RWPE1 (cell line): ENCODE data around the gene SLC2A9.

Experiments
- CTCF ChIA-PET: fragments of 350-600 bp; sonication (Branson Sonifier 250); formaldehyde crosslinking; extraction: SDS; loops from one replicate; lab custom pipeline; 2021; lab: Yijun Ruan, JAX
- POLR2A ChIA-PET: fragments of 400-600 bp; formaldehyde crosslinking; extraction: SDS; loops from one replicate; lab custom pipeline; 2020; ENCODE audit warnings: antibody characterized with exemption; ENCODE audit not compliant: low non-redundant PET; lab: Yijun Ruan, JAX
- DNase-seq: peaks from one replicate; pipeline ENCODE4 v3.0.0; 2012; ENCODE audit warnings: low spot score
- H3K27ac ChIP-seq: fragments of 450-650 bp; 2 replicates; pipeline ENCODE4 v1.5.1; 2017
- CTCF ChIP-seq: fragments of 450-650 bp; conservative IDR thresholded peaks from 2 replicates; pipeline ENCODE4 v1.5.1; 2017; ENCODE audit warnings: low read depth, mild to moderate bottlenecking

Gene SLC2A9

GRCh38 chr4:10030972-10031667, 9.8 kb upstream of the SLC2A9 start:
- POLR2A ChIA-PET = no interaction called here
- CTCF ChIA-PET = no interaction called here
- DNase-seq = no peak
- TF ChIP-seq CTCF = no peak
- no peak overlapping the region for H3K27ac ChIP-seq

- no peak for DNase-seq
- TF ChIP-seq CTCF = no peak
- ChIA-PET POLR2A (no interaction called here), CTCF (no interaction called here)
- no peak overlapping the region for H3K27ac ChIP-seq
These were observed 8.1 kb upstream of the SLC2A9 start for GRCh38 chr4:10029403-10029802.

- DNase-seq = no peak
- CTCF ChIA-PET = interaction anchor here (0.7 kb wide), 1 partner anchor 327 kb away, joined by 3 read pairs; no protein-coding TSS in a partner anchor
- TF ChIP-seq CTCF = no peak
- POLR2A ChIA-PET = no interaction called here
- peak overlapping the region; percentile 10; the same call in 1 of the 2 replicates for H3K27ac ChIP-seq
These were observed 7.6 kb upstream of the SLC2A9 start for GRCh38 chr4:10028910-10029309.

GRCh38 chr4:10026485-10026884, 5.2 kb upstream of the SLC2A9 start:
- no peak for TF ChIP-seq CTCF
- DNase-seq = no peak
- CTCF ChIA-PET = interaction anchor here (0.6 kb wide), 1 partner anchor 528 kb away, joined by 3 read pairs; no protein-coding TSS in a partner anchor
- POLR2A ChIA-PET = no interaction called here
- no peak overlapping the region for H3K27ac ChIP-seq

- TF ChIP-seq CTCF = no peak
- ChIA-PET POLR2A (no interaction called here), CTCF (no interaction called here)
- DNase-seq = no peak
- no peak overlapping the region for H3K27ac ChIP-seq
These were observed 4.0 kb upstream of the SLC2A9 start for GRCh38 chr4:10025230-10025806.

GRCh38 chr4:10024303-10024702, 3.0 kb upstream of the SLC2A9 start:
- TF ChIP-seq CTCF = no peak
- no peak for DNase-seq
- CTCF ChIA-PET = no interaction called here
- H3K27ac ChIP-seq = no peak overlapping the region
- POLR2A ChIA-PET = no interaction called here
